Measurements from ENCODE around the gene LRRC4C. TPM values are rescaled to one million over a fixed set of nuclear protein-coding genes. Genes with fewer than 3 reads are reported as not detected.

LRRC4C gene
- total RNA-seq, 2 donors from 2014 or later: 0.84 to 0.95 TPM

DNA sequence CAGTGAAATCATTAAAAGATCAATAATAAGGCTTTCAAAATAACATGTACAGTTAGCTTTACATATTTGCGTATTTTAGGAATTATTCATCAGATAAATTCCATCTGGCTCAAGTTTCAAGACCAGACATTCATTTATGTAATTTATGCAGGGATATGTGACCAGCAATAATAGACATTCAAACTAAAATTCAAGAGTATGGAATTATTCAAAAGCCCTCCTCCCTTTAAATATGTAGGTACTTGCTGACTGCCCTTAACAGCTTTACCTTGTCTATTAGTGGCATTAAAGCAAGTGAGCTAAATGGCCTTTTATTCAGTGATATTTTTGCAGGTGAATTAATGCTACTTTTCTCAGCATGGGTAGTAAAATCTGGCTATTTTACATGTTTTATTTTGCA lies 126.1 kb downstream of the LRRC4C start:
- no peak overlapping the region for H3K27ac Mint-ChIP-seq
- H3K36me3 Mint-ChIP-seq (ENCODE audit: low read depth): peaks cover 2% of the 10 kb centered on the region
- H3K4me3 ChIP-seq (ENCODE audit: low read length): no peak overlapping the region
- no peaks in the 10 kb centered on the region for H3K9me3 ChIP-seq (ENCODE audit: control insufficient read depth, low read length)
- no peak overlapping the region for H3K9ac ChIP-seq (ENCODE audit: extremely low read depth, low read length, poor library complexity, severe bottlenecking)
- no peaks in the 10 kb centered on the region for H3K27me3 ChIP-seq (ENCODE audit: control insufficient read depth, insufficient read depth, low read length, poor library complexity, severe bottlenecking)
- no peaks in the 10 kb centered on the region for H3K36me3 ChIP-seq (ENCODE audit: control insufficient read depth, insufficient read depth, low read length)
- no peaks in the 10 kb centered on the region for H3K4me1 Mint-ChIP-seq
- no peaks in the 10 kb centered on the region for H3K27me3 Mint-ChIP-seq (ENCODE audit: insufficient read depth)
- no peaks in the 10 kb centered on the region for H3K4me1 ChIP-seq (ENCODE audit: control insufficient read depth, insufficient read depth, low read length)
- no peak overlapping the region for H3K4me3 Mint-ChIP-seq
- DNase-seq: no peak
- WGBS, 2 experiments (ENCODE audit: insufficient coverage in 1 of 2, insufficient read length in 1 of 2): 100% methylated on average over 1 of the region's 1 CpG; no CpG with 5 or more reads in 1 of the 2 experiments
- peaks cover 6% of the 10 kb centered on the region for H3K9me3 Mint-ChIP-seq
- no peak overlapping the region for H3K27ac ChIP-seq (ENCODE audit: low read depth, low read length)
- TF ChIP-seq, protein P1, sequence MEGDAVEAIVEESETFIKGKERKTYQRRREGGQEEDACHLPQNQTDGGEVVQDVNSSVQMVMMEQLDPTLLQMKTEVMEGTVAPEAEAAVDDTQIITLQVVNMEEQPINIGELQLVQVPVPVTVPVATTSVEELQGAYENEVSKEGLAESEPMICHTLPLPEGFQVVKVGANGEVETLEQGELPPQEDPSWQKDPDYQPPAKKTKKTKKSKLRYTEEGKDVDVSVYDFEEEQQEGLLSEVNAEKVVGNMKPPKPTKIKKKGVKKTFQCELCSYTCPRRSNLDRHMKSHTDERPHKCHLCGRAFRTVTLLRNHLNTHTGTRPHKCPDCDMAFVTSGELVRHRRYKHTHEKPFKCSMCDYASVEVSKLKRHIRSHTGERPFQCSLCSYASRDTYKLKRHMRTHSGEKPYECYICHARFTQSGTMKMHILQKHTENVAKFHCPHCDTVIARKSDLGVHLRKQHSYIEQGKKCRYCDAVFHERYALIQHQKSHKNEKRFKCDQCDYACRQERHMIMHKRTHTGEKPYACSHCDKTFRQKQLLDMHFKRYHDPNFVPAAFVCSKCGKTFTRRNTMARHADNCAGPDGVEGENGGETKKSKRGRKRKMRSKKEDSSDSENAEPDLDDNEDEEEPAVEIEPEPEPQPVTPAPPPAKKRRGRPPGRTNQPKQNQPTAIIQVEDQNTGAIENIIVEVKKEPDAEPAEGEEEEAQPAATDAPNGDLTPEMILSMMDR (conservative IDR thresholded peaks at IDR 0.05): no peak

GRCh38 chr11:41328324-41328723 lies 131.1 kb downstream of the LRRC4C start:
- 80 to 94% methylated on average over 1 to 4 of the region's 4 CpGs for WGBS, 2 experiments (ENCODE audit: insufficient coverage in 1 of 2, insufficient read length in 1 of 2)
- H3K9ac ChIP-seq (ENCODE audit: extremely low read depth, low read length, poor library complexity, severe bottlenecking): no peak overlapping the region
- H3K9me3 Mint-ChIP-seq: no peaks in the 10 kb centered on the region
- H3K4me1 Mint-ChIP-seq: no peaks in the 10 kb centered on the region
- DNase-seq: no peak
- no peak overlapping the region for H3K27ac ChIP-seq (ENCODE audit: low read depth, low read length)
- no peaks in the 10 kb centered on the region for H3K9me3 ChIP-seq (ENCODE audit: control insufficient read depth, low read length)
- no peak overlapping the region for H3K4me3 Mint-ChIP-seq
- H3K27me3 Mint-ChIP-seq (ENCODE audit: insufficient read depth): no peaks in the 10 kb centered on the region
- H3K36me3 ChIP-seq (ENCODE audit: control insufficient read depth, insufficient read depth, low read length): no peaks in the 10 kb centered on the region
- TF ChIP-seq, protein P1 (conservative IDR thresholded peaks at IDR 0.05): no peak
- no peaks in the 10 kb centered on the region for H3K36me3 Mint-ChIP-seq (ENCODE audit: low read depth)
- H3K4me1 ChIP-seq (ENCODE audit: control insufficient read depth, insufficient read depth, low read length): no peaks in the 10 kb centered on the region
- no peaks in the 10 kb centered on the region for H3K27me3 ChIP-seq (ENCODE audit: control insufficient read depth, insufficient read depth, low read length, poor library complexity, severe bottlenecking)
- H3K27ac Mint-ChIP-seq: no peak overlapping the region
- no peak overlapping the region for H3K4me3 ChIP-seq (ENCODE audit: low read length)

- H3K4me3 Mint-ChIP-seq: no peak overlapping the region
Measured at GRCh38 chr11:41323446-41323845, 136.0 kb downstream of the LRRC4C start.

More at GRCh38 chr11:41323446-41323845, 136.0 kb downstream of the LRRC4C start:
- Histone ChIP-seq H3K27ac (ENCODE audit: low read depth, low read length) (no peak overlapping the region), H3K9me3 (ENCODE audit: control insufficient read depth, low read length) (no peaks in the 10 kb centered on the region), H3K36me3 (ENCODE audit: control insufficient read depth, insufficient read depth, low read length) (no peaks in the 10 kb centered on the region), H3K4me1 (ENCODE audit: control insufficient read depth, insufficient read depth, low read length) (no peaks in the 10 kb centered on the region), H3K4me3 (ENCODE audit: low read length) (no peak overlapping the region), H3K9ac (ENCODE audit: extremely low read depth, low read length, poor library complexity, severe bottlenecking) (no peak overlapping the region), H3K27me3 (ENCODE audit: control insufficient read depth, insufficient read depth, low read length, poor library complexity, severe bottlenecking) (no peaks in the 10 kb centered on the region)
- TF ChIP-seq, protein P1 (conservative IDR thresholded peaks at IDR 0.05): no peak
- Mint-ChIP-seq H3K4me1 (no peaks in the 10 kb centered on the region), H3K27me3 (ENCODE audit: insufficient read depth) (no peaks in the 10 kb centered on the region), H3K9me3 (no peaks in the 10 kb centered on the region), H3K36me3 (ENCODE audit: low read depth) (no peaks in the 10 kb centered on the region), H3K27ac (no peak overlapping the region)
- no peak for DNase-seq
- 95% methylated on average over 3 of the region's 3 CpGs for WGBS, 2 experiments (ENCODE audit: insufficient coverage in 1 of 2, insufficient read length in 1 of 2)

All from endodermal cell (in vitro differentiated cells).